ENCODE data around the gene KLHL14.

- TF ChIP-seq CTCF (IDR thresholded peaks at IDR 0.05; ENCODE audit: low read depth, low read length) (no peak), POLR2A (IDR thresholded peaks at IDR 0.05; ENCODE audit: extremely low read depth, insufficient read length) (no peak), MAX (IDR thresholded peaks at IDR 0.05; ENCODE audit: low read depth, low read length) (no peak)
Observed at GRCh38 chr18:32695534-32695933, 77.3 kb downstream of the KLHL14 start.
